HEK293 (cell line): ENCODE results near the gene SPTLC2.

Source experiments
- KLF8 ChIP-seq: fragments of 450-650 bp; formaldehyde crosslinking; IDR thresholded peaks from 2 replicates; pipeline ENCODE4 v1.5.1; 2016; ENCODE audit warnings: missing biosample characterization, missing genetic modification characterization
- MYNN ChIP-seq: fragments of 450-650 bp; formaldehyde crosslinking; IDR thresholded peaks from 2 replicates; pipeline ENCODE4 v1.5.1; 2016; ENCODE audit warnings: missing biosample characterization, missing genetic modification characterization, borderline replicate concordance
- MZF1 ChIP-seq: fragments of 450-650 bp; formaldehyde crosslinking; IDR thresholded peaks from 2 replicates; pipeline ENCODE4 v1.5.1; 2017; ENCODE audit warnings: missing biosample characterization, missing genetic modification characterization, borderline replicate concordance
- PRDM1 ChIP-seq: fragments of 450-650 bp; formaldehyde crosslinking; IDR thresholded peaks from 2 replicates; pipeline ENCODE4; 2016; ENCODE audit warnings: missing biosample characterization, missing genetic modification characterization
- SCRT2 ChIP-seq: fragments of 450-650 bp; formaldehyde crosslinking; IDR thresholded peaks from 2 replicates; pipeline ENCODE4 v1.5.1; 2016; ENCODE audit warnings: missing biosample characterization, missing genetic modification characterization
- SETDB1 ChIP-seq: IDR thresholded peaks from one replicate; pipeline ENCODE4 v1.6.1; 2017; ENCODE audit warnings: mild to moderate bottlenecking, low read length, moderate library complexity, mixed read lengths; ENCODE audit not compliant: insufficient read length
- TRIM28 ChIP-seq: IDR thresholded peaks from 2 replicates; pipeline ENCODE4 v1.6.1; 2011; ENCODE audit warnings: low read length, control low read depth, borderline replicate concordance
- ZFP37 ChIP-seq: fragments of 450-650 bp; formaldehyde crosslinking; IDR thresholded peaks from 2 replicates; pipeline ENCODE4 v1.5.1; 2016; ENCODE audit warnings: missing biosample characterization, missing genetic modification characterization
- ZNF114 ChIP-seq: fragments of 450-650 bp; formaldehyde crosslinking; IDR thresholded peaks from 2 replicates; pipeline ENCODE4 v1.5.0; 2017; ENCODE audit warnings: missing biosample characterization, missing genetic modification characterization
- ZNF138 ChIP-seq: fragments of 450-650 bp; formaldehyde crosslinking; IDR thresholded peaks from 2 replicates; pipeline ENCODE4 v1.5.1; 2016; ENCODE audit warnings: missing biosample characterization, missing genetic modification characterization, borderline replicate concordance
- ZNF146 ChIP-seq: fragments of 450-650 bp; formaldehyde crosslinking; IDR thresholded peaks from 2 replicates; pipeline ENCODE4 v1.5.1; 2016; ENCODE audit warnings: missing biosample characterization, missing genetic modification characterization
- ZNF175 ChIP-seq: fragments of 450-650 bp; formaldehyde crosslinking; IDR thresholded peaks from 2 replicates; pipeline ENCODE4 v1.5.1; 2016; ENCODE audit warnings: missing biosample characterization, missing genetic modification characterization
- ZNF23 ChIP-seq: fragments of 450-650 bp; formaldehyde crosslinking; IDR thresholded peaks from 2 replicates; pipeline ENCODE4 v1.5.1; 2016; ENCODE audit warnings: missing biosample characterization, missing genetic modification characterization, borderline replicate concordance
- ZNF391 ChIP-seq: fragments of 450-650 bp; formaldehyde crosslinking; IDR thresholded peaks from 2 replicates; pipeline ENCODE4 v1.5.1; 2016; ENCODE audit warnings: low read depth, missing biosample characterization, missing genetic modification characterization, borderline replicate concordance
- ZNF514 ChIP-seq: fragments of 450-650 bp; formaldehyde crosslinking; IDR thresholded peaks from 2 replicates; pipeline ENCODE4 v1.5.1; 2016; ENCODE audit warnings: missing biosample characterization, missing genetic modification characterization
- ZNF544 ChIP-seq: fragments of 450-650 bp; formaldehyde crosslinking; IDR thresholded peaks from 2 replicates; pipeline ENCODE4 v1.5.0; 2017; ENCODE audit warnings: missing biosample characterization, missing genetic modification characterization
- ZNF585B ChIP-seq: fragments of 450-650 bp; formaldehyde crosslinking; IDR thresholded peaks from 2 replicates; pipeline ENCODE4 v1.5.1; 2016; ENCODE audit warnings: missing biosample characterization, missing genetic modification characterization
- ZNF596 ChIP-seq: fragments of 450-650 bp; IDR thresholded peaks from 2 replicates; pipeline ENCODE4 v1.5.0; 2018; ENCODE audit warnings: missing biosample characterization, mild to moderate bottlenecking, missing genetic modification characterization, moderate library complexity
- ZNF629 ChIP-seq: fragments of 450-650 bp; formaldehyde crosslinking; IDR thresholded peaks from 2 replicates; pipeline ENCODE4 v1.5.1; 2017; ENCODE audit warnings: missing biosample characterization, missing genetic modification characterization
- ZNF658 ChIP-seq: fragments of 450-650 bp; formaldehyde crosslinking; IDR thresholded peaks from 2 replicates; pipeline ENCODE4; 2016; ENCODE audit warnings: missing biosample characterization, missing genetic modification characterization
- ZNF707 ChIP-seq: fragments of 450-650 bp; formaldehyde crosslinking; IDR thresholded peaks from 2 replicates; pipeline ENCODE4 v1.5.1; 2016; ENCODE audit warnings: missing biosample characterization, missing genetic modification characterization
- ZNF791 ChIP-seq: fragments of 450-650 bp; formaldehyde crosslinking; IDR thresholded peaks from 2 replicates; pipeline ENCODE4 v1.5.1; 2016; ENCODE audit warnings: missing biosample characterization, missing genetic modification characterization
- ZNF843 ChIP-seq: fragments of 450-650 bp; formaldehyde crosslinking; IDR thresholded peaks from 2 replicates; pipeline ENCODE4 v1.5.1; 2016; ENCODE audit warnings: missing biosample characterization, missing genetic modification characterization
- ZSCAN23 ChIP-seq: fragments of 450-650 bp; formaldehyde crosslinking; IDR thresholded peaks from 2 replicates; pipeline ENCODE4 v1.5.1; 2016; ENCODE audit warnings: missing biosample characterization, missing genetic modification characterization
- ZSCAN30 ChIP-seq: fragments of 450-650 bp; IDR thresholded peaks from 2 replicates; pipeline ENCODE4 v1.5.1; 2018; ENCODE audit warnings: missing biosample characterization, mild to moderate bottlenecking, missing genetic modification characterization, moderate library complexity
- TF ChIP-seq, protein P1 (sequence below): fragments of 450-650 bp; formaldehyde crosslinking; optimal IDR thresholded peaks from 2 replicates; pipeline ENCODE3; 2016; ENCODE audit warnings: missing biosample characterization, mild to moderate bottlenecking, missing genetic modification characterization
- TF ChIP-seq, protein P2 (sequence below): fragments of 450-650 bp; formaldehyde crosslinking; IDR thresholded peaks from 2 replicates; pipeline ENCODE4 v1.5.1; 2016; ENCODE audit warnings: missing biosample characterization, missing genetic modification characterization
- TF ChIP-seq, protein P3 (sequence below): fragments of 450-650 bp; formaldehyde crosslinking; IDR thresholded peaks from 2 replicates; pipeline ENCODE4 v1.5.1; 2016; ENCODE audit warnings: missing biosample characterization, missing genetic modification characterization
- TF ChIP-seq, protein P4 (sequence below): fragments of 450-650 bp; IDR thresholded peaks from 2 replicates; pipeline ENCODE4 v1.5.1; 2018; ENCODE audit warnings: missing biosample characterization, mild to moderate bottlenecking, missing genetic modification characterization
- TF ChIP-seq, protein P5 (sequence below): fragments of 450-650 bp; formaldehyde crosslinking; IDR thresholded peaks from 2 replicates; pipeline ENCODE4 v1.5.1; 2017; ENCODE audit warnings: missing biosample characterization, missing genetic modification characterization
- TF ChIP-seq, protein P6 (sequence below): fragments of 450-650 bp; formaldehyde crosslinking; IDR thresholded peaks from 2 replicates; pipeline ENCODE4 v1.5.1; 2016; ENCODE audit warnings: missing biosample characterization, missing genetic modification characterization

Gene SPTLC2

DNA sequence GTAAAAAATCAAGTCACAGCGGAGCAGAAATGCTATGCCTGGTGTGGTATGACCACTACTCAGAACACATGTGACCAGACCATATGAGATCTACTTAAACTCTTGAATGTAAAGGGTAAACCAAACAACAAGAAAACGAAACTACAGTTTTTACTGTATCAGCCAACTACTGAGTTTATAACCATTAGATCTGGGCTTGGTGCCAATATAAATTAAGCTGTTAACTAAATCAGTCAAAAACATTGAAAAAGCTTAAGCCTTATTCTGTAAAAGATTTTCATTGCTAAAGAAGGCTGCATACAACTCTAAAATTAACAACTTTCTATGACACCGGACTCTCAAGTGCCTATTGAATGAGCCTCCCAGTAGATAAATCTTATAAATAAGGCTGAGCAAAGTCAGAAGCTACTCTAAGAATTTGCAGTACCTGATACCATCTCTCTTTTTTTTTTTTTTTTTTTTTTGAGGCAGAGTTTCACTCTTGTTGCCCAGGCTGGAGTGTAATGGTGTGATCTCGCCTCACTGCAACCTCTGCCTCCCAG is 35.4 kb downstream of the SPTLC2 start (continued):
- TF ChIP-seq, protein P1, sequence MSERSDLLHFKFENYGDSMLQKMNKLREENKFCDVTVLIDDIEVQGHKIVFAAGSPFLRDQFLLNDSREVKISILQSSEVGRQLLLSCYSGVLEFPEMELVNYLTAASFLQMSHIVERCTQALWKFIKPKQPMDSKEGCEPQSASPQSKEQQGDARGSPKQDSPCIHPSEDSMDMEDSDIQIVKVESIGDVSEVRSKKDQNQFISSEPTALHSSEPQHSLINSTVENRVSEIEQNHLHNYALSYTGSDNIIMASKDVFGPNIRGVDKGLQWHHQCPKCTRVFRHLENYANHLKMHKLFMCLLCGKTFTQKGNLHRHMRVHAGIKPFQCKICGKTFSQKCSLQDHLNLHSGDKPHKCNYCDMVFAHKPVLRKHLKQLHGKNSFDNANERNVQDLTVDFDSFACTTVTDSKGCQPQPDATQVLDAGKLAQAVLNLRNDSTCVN: no peak
- TF ChIP-seq ZNF175 (tag by site-specific recombination): no peak
- no peak for TF ChIP-seq ZNF585B (tag by site-specific recombination)
- peak; percentile 88; the same call in 1 of the 2 replicates for TF ChIP-seq ZSCAN30 (tag by site-specific recombination)
- TF ChIP-seq ZNF544 (tag by site-specific recombination): no peak
- TF ChIP-seq, protein P2, sequence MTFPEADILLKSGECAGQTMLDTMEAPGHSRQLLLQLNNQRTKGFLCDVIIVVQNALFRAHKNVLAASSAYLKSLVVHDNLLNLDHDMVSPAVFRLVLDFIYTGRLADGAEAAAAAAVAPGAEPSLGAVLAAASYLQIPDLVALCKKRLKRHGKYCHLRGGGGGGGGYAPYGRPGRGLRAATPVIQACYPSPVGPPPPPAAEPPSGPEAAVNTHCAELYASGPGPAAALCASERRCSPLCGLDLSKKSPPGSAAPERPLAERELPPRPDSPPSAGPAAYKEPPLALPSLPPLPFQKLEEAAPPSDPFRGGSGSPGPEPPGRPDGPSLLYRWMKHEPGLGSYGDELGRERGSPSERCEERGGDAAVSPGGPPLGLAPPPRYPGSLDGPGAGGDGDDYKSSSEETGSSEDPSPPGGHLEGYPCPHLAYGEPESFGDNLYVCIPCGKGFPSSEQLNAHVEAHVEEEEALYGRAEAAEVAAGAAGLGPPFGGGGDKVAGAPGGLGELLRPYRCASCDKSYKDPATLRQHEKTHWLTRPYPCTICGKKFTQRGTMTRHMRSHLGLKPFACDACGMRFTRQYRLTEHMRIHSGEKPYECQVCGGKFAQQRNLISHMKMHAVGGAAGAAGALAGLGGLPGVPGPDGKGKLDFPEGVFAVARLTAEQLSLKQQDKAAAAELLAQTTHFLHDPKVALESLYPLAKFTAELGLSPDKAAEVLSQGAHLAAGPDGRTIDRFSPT (tag by site-specific recombination): 0 out of 2 replicates have a peak, but pooled peaks have one; percentile 43
- TF ChIP-seq, protein P3, sequence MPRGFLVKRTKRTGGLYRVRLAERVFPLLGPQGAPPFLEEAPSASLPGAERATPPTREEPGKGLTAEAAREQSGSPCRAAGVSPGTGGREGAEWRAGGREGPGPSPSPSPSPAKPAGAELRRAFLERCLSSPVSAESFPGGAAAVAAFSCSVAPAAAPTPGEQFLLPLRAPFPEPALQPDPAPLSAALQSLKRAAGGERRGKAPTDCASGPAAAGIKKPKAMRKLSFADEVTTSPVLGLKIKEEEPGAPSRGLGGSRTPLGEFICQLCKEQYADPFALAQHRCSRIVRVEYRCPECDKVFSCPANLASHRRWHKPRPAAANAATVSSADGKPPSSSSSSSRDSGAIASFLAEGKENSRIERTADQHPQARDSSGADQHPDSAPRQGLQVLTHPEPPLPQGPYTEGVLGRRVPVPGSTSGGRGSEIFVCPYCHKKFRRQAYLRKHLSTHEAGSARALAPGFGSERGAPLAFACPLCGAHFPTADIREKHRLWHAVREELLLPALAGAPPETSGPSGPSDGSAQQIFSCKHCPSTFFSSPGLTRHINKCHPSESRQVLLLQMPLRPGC (tag by site-specific recombination): no peak
- TF ChIP-seq ZNF629: peak; percentile 54
- no peak for TF ChIP-seq MYNN (tag by site-specific recombination)
- TF ChIP-seq ZNF658: no peak
- no peak for TF ChIP-seq ZNF23 (tag by site-specific recombination)
- no peak for TF ChIP-seq MZF1 (tag by site-specific recombination)
- peak; percentile 18 for TF ChIP-seq SETDB1
- no peak for TF ChIP-seq SCRT2 (tag by site-specific recombination)
- TF ChIP-seq, protein P4, sequence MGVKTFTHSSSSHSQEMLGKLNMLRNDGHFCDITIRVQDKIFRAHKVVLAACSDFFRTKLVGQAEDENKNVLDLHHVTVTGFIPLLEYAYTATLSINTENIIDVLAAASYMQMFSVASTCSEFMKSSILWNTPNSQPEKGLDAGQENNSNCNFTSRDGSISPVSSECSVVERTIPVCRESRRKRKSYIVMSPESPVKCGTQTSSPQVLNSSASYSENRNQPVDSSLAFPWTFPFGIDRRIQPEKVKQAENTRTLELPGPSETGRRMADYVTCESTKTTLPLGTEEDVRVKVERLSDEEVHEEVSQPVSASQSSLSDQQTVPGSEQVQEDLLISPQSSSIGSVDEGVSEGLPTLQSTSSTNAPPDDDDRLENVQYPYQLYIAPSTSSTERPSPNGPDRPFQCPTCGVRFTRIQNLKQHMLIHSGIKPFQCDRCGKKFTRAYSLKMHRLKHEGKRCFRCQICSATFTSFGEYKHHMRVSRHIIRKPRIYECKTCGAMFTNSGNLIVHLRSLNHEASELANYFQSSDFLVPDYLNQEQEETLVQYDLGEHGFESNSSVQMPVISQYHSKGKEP (tag by site-specific recombination): peak; percentile 67
- TF ChIP-seq ZSCAN23 (tag by site-specific recombination): no peak
- TF ChIP-seq ZNF596 (tag by site-specific recombination): no peak
- TF ChIP-seq ZNF114 (tag by site-specific recombination): no peak
- TF ChIP-seq KLF8 (tag by site-specific recombination): 0 out of 2 replicates have a peak, but pooled peaks have one; percentile 14
- peak; percentile 74; the same call in 1 of the 2 replicates for TF ChIP-seq TRIM28
- TF ChIP-seq ZFP37 (tag by site-specific recombination): no peak
- TF ChIP-seq ZNF514 (tag by site-specific recombination): no peak
- no peak for TF ChIP-seq ZNF146 (tag by site-specific recombination)
- TF ChIP-seq, protein P5, sequence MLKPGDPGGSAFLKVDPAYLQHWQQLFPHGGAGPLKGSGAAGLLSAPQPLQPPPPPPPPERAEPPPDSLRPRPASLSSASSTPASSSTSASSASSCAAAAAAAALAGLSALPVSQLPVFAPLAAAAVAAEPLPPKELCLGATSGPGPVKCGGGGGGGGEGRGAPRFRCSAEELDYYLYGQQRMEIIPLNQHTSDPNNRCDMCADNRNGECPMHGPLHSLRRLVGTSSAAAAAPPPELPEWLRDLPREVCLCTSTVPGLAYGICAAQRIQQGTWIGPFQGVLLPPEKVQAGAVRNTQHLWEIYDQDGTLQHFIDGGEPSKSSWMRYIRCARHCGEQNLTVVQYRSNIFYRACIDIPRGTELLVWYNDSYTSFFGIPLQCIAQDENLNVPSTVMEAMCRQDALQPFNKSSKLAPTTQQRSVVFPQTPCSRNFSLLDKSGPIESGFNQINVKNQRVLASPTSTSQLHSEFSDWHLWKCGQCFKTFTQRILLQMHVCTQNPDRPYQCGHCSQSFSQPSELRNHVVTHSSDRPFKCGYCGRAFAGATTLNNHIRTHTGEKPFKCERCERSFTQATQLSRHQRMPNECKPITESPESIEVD (tag by site-specific recombination): peak; percentile 99
- no peak for TF ChIP-seq ZNF791 (tag by site-specific recombination)
- TF ChIP-seq ZNF843 (tag by site-specific recombination): peak; percentile 76
- TF ChIP-seq ZNF707 (tag by site-specific recombination): no peak
- TF ChIP-seq, protein P6, sequence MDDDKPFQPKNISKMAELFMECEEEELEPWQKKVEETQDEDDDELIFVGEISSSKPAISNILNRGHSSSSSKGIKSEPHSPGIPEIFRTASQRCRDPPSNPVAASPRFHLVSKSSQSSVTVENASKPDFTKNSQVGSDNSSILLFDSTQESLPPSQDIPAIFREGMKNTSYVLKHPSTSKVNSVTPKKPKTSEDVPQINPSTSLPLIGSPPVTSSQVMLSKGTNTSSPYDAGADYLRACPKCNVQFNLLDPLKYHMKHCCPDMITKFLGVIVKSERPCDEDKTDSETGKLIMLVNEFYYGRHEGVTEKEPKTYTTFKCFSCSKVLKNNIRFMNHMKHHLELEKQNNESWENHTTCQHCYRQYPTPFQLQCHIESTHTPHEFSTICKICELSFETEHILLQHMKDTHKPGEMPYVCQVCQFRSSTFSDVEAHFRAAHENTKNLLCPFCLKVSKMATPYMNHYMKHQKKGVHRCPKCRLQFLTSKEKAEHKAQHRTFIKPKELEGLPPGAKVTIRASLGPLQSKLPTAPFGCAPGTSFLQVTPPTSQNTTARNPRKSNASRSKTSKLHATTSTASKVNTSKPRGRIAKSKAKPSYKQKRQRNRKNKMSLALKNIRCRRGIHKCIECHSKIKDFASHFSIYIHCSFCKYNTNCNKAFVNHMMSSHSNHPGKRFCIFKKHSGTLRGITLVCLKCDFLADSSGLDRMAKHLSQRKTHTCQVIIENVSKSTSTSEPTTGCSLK: no peak
- TF ChIP-seq PRDM1 (tag by site-specific recombination): no peak
- TF ChIP-seq ZNF138 (tag by site-specific recombination): no peak
- no peak for TF ChIP-seq ZNF391
